ENCODE data around the gene MYOM3.

Gene MYOM3

GRCh38 chr1:24111996-24112779 is at the start of gene MYOM3:
MYOM3 (minus strand) TSS chr1:24112135; CDS start chr1:24108636, 3,499 bp downstream.
- peak; percentile 31 to 44 for DNase-seq

- DNase-seq = no peak
Measured at GRCh38 chr1:24161270-24161669, 49.3 kb upstream of the MYOM3 start.

GRCh38 chr1:24159366-24159765 is 47.4 kb upstream of the MYOM3 start:
- DNase-seq = no peak

GRCh38 chr1:24157918-24158481 is 46.1 kb upstream of the MYOM3 start:
- DNase-seq = no peak

DNA sequence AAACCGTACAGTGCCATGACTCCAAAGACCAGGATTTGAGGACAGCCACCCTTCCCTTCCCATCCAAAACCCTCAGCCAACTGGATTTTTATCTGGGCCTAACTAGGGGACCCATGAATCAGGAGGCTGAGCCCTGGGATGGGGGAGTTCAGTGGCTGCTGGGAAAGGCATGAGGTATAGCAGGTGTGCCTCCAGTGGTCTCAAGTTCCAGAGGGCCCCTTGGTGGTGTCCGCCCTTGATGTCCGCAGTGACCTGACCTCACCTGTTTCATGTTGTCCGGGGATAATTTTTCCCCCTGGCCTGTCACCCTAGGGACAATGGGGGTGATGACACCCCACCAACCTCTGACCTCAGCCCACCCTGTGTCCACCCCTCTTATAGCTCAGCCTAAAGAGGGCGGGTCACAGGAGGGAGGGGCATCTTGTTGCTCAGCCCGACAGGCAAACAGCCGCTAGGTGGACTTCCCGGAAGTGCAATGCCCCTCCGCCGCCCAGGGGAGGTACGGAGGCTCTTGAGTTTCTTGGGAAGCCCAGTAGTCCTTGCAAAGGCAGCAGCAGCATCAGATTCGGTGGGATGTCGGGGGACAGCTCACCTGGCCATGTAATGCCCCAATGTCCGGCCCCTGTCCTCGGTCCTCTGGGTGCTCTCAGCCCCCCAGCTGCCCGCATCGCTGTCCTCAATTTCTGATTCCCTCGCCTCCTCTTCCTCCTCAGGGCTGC is 44.8 kb upstream of the MYOM3 start:
- no peak for DNase-seq

GRCh38 chr1:24155011-24155782 is 43.3 kb upstream of the MYOM3 start:
- no peak for DNase-seq

GRCh38 chr1:24154215-24154614 is 42.3 kb upstream of the MYOM3 start:
- DNase-seq = no peak

GRCh38 chr1:24152631-24153494 is 40.9 kb upstream of the MYOM3 start:
- no peak for DNase-seq

DNA sequence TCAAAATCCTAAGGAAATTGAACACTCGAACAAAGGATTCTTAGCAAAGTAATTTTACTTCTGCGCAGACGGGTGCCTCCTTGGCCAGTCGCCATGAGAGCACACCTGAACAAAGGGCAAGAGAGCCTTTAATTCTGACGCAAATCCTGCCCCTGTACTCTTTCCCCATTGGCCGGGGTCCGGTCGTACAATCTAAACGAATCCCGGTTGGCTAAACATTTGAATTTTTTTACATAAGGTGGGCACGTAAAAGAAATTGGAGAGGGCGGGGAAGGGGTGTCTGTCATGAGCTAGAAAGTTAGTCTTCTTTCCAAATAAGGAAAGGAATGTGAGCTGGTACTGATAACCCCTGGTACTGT is 39.2 kb upstream of the MYOM3 start:
- peak in 1 of 2 experiments; percentile 23 for DNase-seq

DNA sequence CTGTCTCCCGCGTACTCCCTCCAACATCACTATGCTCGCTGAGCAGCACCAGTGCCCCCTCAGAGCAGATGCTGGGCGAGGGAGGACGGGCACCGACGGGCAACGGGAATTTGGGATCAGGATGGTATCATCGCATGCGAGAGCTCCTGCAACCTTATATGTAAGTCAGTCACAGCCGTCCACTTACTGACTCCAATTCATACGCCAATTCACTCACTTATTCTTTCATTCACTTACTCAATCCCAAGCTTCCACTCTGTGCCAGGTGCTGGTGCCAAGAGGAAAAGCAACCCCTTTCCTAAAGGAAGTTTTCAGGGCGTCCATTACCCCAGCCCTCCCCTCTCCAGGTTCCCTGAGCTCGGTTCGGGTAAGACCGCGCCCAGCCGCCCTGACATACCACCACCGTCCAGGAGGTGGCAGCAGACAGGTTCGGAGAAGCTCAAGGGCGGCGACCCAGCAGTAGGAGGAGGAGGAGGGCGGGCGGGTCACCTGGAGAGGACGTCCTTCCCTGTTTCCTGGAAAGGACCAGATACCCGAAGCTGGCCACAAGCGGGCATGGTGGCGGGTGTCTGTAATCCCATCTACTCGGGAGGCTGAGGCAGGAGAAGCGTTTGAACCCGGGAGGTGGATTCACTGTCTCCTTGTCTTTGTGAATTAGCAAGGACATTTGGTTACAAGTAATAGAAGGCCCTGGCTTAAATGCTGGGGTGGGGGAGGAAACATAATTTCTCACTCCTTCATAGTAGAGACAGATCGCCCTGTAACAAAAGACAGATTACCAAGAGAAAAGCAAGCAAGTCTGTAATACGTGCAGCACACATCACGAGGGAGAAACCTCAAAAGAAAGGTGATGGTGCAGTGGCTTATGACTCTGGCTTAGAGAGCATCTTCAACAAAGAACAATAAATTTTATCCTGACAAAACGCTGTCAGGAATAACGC is 38.6 kb upstream of the MYOM3 start:
- DNase-seq = peak; percentile 80 to 82

- DNase-seq = no peak
Measured at GRCh38 chr1:24149866-24150233, 37.9 kb upstream of the MYOM3 start.

- DNase-seq = no peak
Measured at GRCh38 chr1:24147816-24148215, 35.9 kb upstream of the MYOM3 start.

GRCh38 chr1:24147194-24147593 is 35.3 kb upstream of the MYOM3 start:
- DNase-seq = no peak

DNA sequence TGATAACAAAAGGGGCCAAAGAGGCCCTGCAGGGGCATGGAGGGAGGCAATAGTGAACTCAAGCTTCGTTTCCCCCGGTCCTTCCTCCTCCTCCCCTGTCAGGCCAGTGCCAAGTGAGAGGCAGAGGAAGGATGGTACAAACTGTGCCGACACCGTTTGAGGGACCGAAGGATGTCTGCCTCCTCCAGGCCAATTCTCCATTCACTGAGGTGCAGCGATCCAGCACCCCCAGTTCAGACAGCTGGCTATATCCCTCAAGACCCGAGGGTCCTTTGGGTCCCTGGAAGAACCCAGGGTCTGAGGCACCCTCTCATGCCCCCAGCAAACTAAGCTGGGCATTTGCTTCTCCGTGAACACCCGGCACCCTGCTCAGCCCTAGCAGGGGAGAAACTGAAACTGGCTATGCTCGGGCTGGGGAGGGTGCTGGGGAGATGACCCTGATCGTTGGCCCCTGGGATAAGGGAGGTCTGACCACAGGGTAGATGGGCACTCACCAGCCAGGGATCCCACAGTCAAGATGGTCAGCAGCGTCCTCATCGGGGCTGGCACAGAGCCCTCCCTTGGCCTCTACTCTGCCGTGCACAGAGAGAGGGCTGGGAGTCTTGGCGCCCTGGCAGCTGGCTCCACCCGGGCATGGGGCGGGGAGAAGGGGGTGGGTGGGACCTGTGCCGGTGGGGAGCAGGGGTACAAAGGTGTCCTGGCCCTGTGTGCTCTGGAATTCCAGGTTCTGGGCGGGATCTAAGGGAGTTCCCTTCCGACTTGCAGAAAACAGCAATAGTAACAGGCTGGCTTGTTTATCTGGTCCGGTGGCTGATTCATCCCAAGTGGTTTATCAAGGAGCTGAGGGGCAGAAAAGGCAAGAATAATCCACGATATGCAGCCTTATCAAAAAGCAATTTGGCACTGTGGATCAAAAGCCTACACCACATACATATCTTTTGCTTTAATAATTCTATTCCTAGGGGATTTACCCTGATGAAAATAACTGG is 30.9 kb upstream of the MYOM3 start, which contains the start of gene IL22RA1:
Gene IL22RA1, minus strand, starts transcription at position 595 of the 989 bp plus-strand sequence. Its CDS starts 58 bp downstream, at position 537.
- DNase-seq = no peak

DNA sequence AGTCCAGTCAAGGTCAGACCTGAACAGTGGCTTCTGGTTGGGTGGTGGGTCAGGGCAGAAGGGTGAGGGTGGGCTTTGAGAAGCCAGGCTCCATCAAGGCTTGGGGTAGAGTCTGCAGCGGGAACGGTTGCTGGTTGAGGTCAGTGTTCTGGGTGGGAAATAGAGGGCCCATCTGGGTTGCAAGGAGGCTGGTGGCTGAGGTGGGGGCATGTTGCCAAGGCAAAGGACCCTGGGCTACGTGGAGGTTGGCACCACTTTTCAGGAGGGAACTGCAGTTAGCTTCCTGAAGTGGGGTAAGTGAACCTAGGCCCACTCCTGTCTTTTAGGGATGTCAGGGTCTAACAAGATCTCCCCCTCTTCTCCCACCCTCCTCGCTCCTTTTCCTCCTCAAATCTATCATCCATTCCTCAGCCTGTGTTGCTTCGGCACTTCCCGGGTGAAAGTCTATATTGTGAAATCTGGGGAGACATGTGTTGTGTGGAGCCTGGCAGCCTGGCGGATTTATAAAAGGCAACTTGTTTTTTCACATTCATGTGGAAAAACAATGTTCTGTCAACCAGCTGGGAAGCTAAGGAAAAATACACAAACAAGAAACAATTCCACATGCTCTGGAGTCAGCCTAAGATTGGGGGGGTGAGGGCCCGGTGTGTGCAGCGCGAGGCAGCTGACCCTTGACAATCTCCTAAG is 29.5 kb upstream of the MYOM3 start:
- DNase-seq = no peak

DNA sequence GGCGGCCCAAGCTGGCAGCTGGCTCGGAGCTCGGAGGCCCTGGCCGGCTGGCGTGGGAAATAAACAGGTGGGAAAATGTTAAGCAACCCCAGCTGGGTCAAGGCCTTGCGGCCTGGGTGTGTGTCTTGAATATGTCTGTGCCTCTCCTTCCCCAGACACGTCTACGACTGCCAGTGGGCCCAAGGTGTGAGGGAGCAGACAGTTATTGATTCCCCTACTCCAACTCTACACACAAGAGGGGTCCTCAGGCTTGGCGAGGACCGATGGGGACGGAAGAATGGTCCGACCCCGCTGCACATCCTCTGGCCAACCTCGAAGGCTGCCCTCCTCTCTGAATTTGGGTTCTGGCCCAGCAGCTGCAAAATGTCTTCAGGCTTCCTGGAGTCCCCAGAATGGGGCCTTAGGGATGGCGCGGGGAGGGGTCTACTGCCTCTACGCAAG is 28.8 kb upstream of the MYOM3 start:
- DNase-seq = no peak

- no peak for DNase-seq
Measured at GRCh38 chr1:24139841-24140425, 28.0 kb upstream of the MYOM3 start.

DNA sequence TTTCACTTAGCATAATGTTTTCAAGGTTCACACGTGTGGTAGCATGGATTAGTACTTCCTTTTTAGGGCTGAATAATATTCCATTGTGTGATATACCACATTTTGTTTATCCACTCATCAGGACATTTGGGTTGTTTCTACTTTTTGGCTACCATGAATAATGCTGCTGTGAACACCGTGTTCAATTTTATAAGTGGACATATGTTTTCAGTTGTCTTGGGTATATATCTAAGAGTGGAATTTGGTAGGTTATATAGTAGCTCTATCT is 27.2 kb upstream of the MYOM3 start:
- DNase-seq = no peak
